Transverse colon (tissue), 4 donors: ENCODE results near the gene NAMPT. TPM values are rescaled to one million over a fixed set of nuclear protein-coding genes. Genes with fewer than 3 reads are reported as not detected.
"Not testable (repeated sequence)": the region's sequence is repeated elsewhere in the genome, so short reads cannot be mapped to it uniquely, and the experiment has no call there.

Experiments used
- DNase-seq: peaks from one replicate; pipeline ENCODE4 v3.0.0-alpha.2; 2019
- H3K27ac ChIP-seq, 4 donors: fragments of 200-600 bp; sonication (generic); 2 replicates each; pipeline ENCODE4 v1.5.1; 2016 to 2018; ENCODE audit warnings: inconsistent platforms in 4 of 4
- H3K27me3 ChIP-seq: fragments of 200-600 bp; sonication (generic); 2 replicates; pipeline ENCODE4 v1.5.1; 2017; ENCODE audit warnings: inconsistent platforms
- H3K36me3 ChIP-seq, 4 donors: fragments of 200-600 bp; sonication (generic); 2 replicates each; pipeline ENCODE4 v1.5.1; 2017 to 2019; ENCODE audit warnings: inconsistent platforms in 4 of 4
- H3K4me1 ChIP-seq, 4 donors: fragments of 200-600 bp; sonication (generic); 2 replicates each; pipeline ENCODE4 v1.5.1; 2017 to 2020; ENCODE audit warnings: inconsistent platforms in 4 of 4
- H3K4me3 ChIP-seq, 4 donors: fragments of 200-600 bp; sonication (generic); 1 replicate in 1 of 4; 2 replicates in 3 of 4; pipeline versions ENCODE4 v1.5.1 to v1.6.1; 2017 to 2019; ENCODE audit warnings: inconsistent platforms in 4 of 4
- H3K9me3 ChIP-seq, 2 donors: fragments of 200-600 bp; sonication (generic); 2 replicates each; pipeline ENCODE4 v1.5.1; 2017 to 2019; ENCODE audit warnings: inconsistent platforms in 2 of 2
- CTCF ChIP-seq, 5 experiments: fragments of 200-600 bp in 3 of 5; fragments of 450-650 bp in 2 of 5; sonication (generic) in 3 of 5; IDR thresholded peaks; 1 replicate in 2 of 5; 2 replicates in 3 of 5; pipeline ENCODE4 v1.5.1; 2016 to 2017; ENCODE audit warnings: antibody characterized with exemption in 5 of 5, inconsistent platforms in 3 of 5, mild to moderate bottlenecking in 2 of 5, moderate library complexity in 1 of 5
- EP300 ChIP-seq: sonication (generic); formaldehyde crosslinking; IDR thresholded peaks from one replicate; pipeline ENCODE4 v1.6.1; 2017; ENCODE audit warnings: antibody characterized with exemption, low read depth
- POLR2A ChIP-seq: fragments of 450-650 bp; IDR thresholded peaks from one replicate; pipeline ENCODE4 v1.6.1; 2016; ENCODE audit warnings: antibody characterized with exemption, mild to moderate bottlenecking, moderate library complexity
- POLR2AphosphoS5 ChIP-seq, 3 donors: sonication (generic); formaldehyde crosslinking; IDR thresholded peaks; one replicate each; pipeline ENCODE4 v1.6.1; 2016; ENCODE audit warnings: antibody characterized with exemption in 3 of 3
- WGBS, 2 donors: methylation state at CpG; one replicate each; pipeline ENCODE4 v1.1.5; 2018; ENCODE audit warnings: low coverage in 1 of 2; 5-methylcytosine and 5-hydroxymethylcytosine counted together
- in situ Hi-C, 4 donors: fragments of 200-750 bp; cut with MboI; loops; one replicate each; pipeline versions ENCODE4 v1.15.0 to v1.15.1; 2017; ENCODE audit warnings: low sequenced_read_pairs in 3 of 4, low pct_ligation_motif_present in 1 of 4, low pct_unique_long_range_greater_than_20kb in 1 of 4
- intact Hi-C: fragments of 100-400 bp; cut with DNase I; formaldehyde crosslinking; loops from one replicate; pipeline ENCODE4 v1.15.1; 2023; ENCODE audit warnings: low total_unique reads
- total RNA-seq, 4 donors: library from RNA; depleted of rRNA; stranded (reverse); fragments of >200 nt; gene quantifications; one replicate each; pipeline ENCODE4 v1.1.0, GENCODE V29; 2016

Gene NAMPT
- total RNA-seq, 4 donors from 2014 or later: 31.4 to 132 (median 105) TPM

GRCh38 chr7:106215868-106216516 is 68.8 kb downstream of the NAMPT start:
- no peak for DNase-seq
- intact Hi-C loops (no loop called here), in situ Hi-C loops (no loop called here)
- WGBS, 2 donors: 79 to 83% methylated on average over 7 to 8 of the region's 8 CpGs
- no peaks in the 10 kb centered on the region for H3K36me3 ChIP-seq
- H3K9me3 ChIP-seq: no peaks in the 10 kb centered on the region
- no peak for TF ChIP-seq POLR2AphosphoS5 (IDR thresholded peaks at IDR 0.05)
- no peak for TF ChIP-seq POLR2A
- no peak for TF ChIP-seq EP300
- H3K4me1 ChIP-seq: peaks cover 8 to 19% (median 8%) of the 10 kb centered on the region in 4 donors
- no peak overlapping the region for H3K4me3 ChIP-seq
- H3K27ac ChIP-seq: peak overlapping the region; percentile 68 to 79 (median 76)
- no peaks in the 10 kb centered on the region for H3K27me3 ChIP-seq

- H3K27me3 ChIP-seq, H3K9me3 ChIP-seq, H3K36me3 ChIP-seq, H3K4me3 ChIP-seq, H3K4me1 ChIP-seq, in situ Hi-C loops, H3K27ac ChIP-seq, intact Hi-C loops, DNase-seq: not testable (repeated sequence)
- WGBS, 2 donors: 87% methylated on average over 7 of the region's 7 CpGs; no CpG with 5 or more reads in 1 of the 2 donors
These were observed 75.8 kb downstream of the NAMPT start for GRCh38 chr7:106208944-106209343.

GRCh38 chr7:106206826-106207541 is 77.8 kb downstream of the NAMPT start:
- Histone ChIP-seq H3K36me3 (no peaks in the 10 kb centered on the region), H3K4me1 (no peaks in the 10 kb centered on the region), H3K4me3 (no peak overlapping the region), H3K9me3 (no peaks in the 10 kb centered on the region), H3K27me3 (no peaks in the 10 kb centered on the region), H3K27ac (no peak overlapping the region)
- 81 to 85% methylated on average over 2 to 7 of the region's 7 CpGs for WGBS, 2 donors
- in situ Hi-C loops: no loop called here
- TF ChIP-seq POLR2A: no peak
- TF ChIP-seq POLR2AphosphoS5 (IDR thresholded peaks at IDR 0.05): no peak
- no peak for TF ChIP-seq EP300
- no peak for TF ChIP-seq CTCF (IDR thresholded peaks at IDR 0.05)
- intact Hi-C loops: no loop called here
- DNase-seq: no peak

GRCh38 chr7:106205621-106206222 is 79.1 kb downstream of the NAMPT start:
- Histone ChIP-seq H3K27me3 (no peaks in the 10 kb centered on the region), H3K9me3 (no peaks in the 10 kb centered on the region), H3K36me3 (no peaks in the 10 kb centered on the region), H3K27ac (no peak overlapping the region), H3K4me3 (no peak overlapping the region), H3K4me1 (no peaks in the 10 kb centered on the region)
- in situ Hi-C loops: no loop called here
- DNase-seq: no peak
- intact Hi-C loops: no loop called here
- WGBS, 2 donors: 56 to 72% methylated on average over 3 of the region's 3 CpGs
- TF ChIP-seq POLR2A (no peak), POLR2AphosphoS5 (IDR thresholded peaks at IDR 0.05) (no peak), CTCF (IDR thresholded peaks at IDR 0.05) (no peak), EP300 (no peak)

GRCh38 chr7:106203473-106203872 is 81.3 kb downstream of the NAMPT start:
- Histone ChIP-seq H3K9me3 (no peaks in the 10 kb centered on the region), H3K4me3 (no peak overlapping the region), H3K4me1 (no peaks in the 10 kb centered on the region), H3K27ac (no peak overlapping the region), H3K27me3 (no peaks in the 10 kb centered on the region), H3K36me3 (no peaks in the 10 kb centered on the region)
- DNase-seq: no peak
- in situ Hi-C loops (no loop called here), intact Hi-C loops (no loop called here)
- TF ChIP-seq POLR2A: no peak
- TF ChIP-seq EP300: no peak
- TF ChIP-seq CTCF (IDR thresholded peaks at IDR 0.05): no peak
- TF ChIP-seq POLR2AphosphoS5 (IDR thresholded peaks at IDR 0.05): no peak
- WGBS, 2 donors: 45 to 50% methylated on average over 1 of the region's 1 CpG
